H1 (cell line): ENCODE measurements around the gene GPER1. TPM values are rescaled to one million over a fixed set of nuclear protein-coding genes. Genes with fewer than 3 reads are reported as not detected.

Experiments used
- CTCF ChIA-PET: fragments of 300-600 bp; sonication (Branson Sonifier 250); formaldehyde crosslinking; loops from one replicate; lab custom pipeline; 2021; ENCODE audit not compliant: partially characterized antibody; lab: Charles Lee
- POLR2A ChIA-PET: fragments of 300-600 bp; sonication (Branson Sonifier 250); formaldehyde crosslinking; loops from one replicate; lab custom pipeline; 2021; ENCODE audit warnings: inconsistent platforms; ENCODE audit not compliant: partially characterized antibody; lab: Charles Lee
- DNase-seq, 2 experiments: peaks; one replicate each; pipeline versions ENCODE4 v3.0.0 to v3.0.0-alpha.2; 2010 to 2022; ENCODE audit warnings: low spot score in 2 of 2, low read depth in 1 of 2, mixed read lengths in 1 of 2
- FAIRE-seq: peaks from 2 replicates; lab custom pipeline; 2011; peaks lifted over from hg19 to GRCh38; lab: Jason Lieb, UNC
- H2AFZ ChIP-seq: 2 replicates; pipeline ENCODE4 v1.8.1; 2012; ENCODE audit warnings: low read length, inconsistent platforms
- H2AK5ac ChIP-seq: 2 replicates; pipeline ENCODE4 v1.6.1; 2013; ENCODE audit warnings: low read depth, low read length
- H2BK120ac ChIP-seq: replicated peaks from 2 replicates; pipeline ENCODE3; 2013; ENCODE audit warnings: low read depth, low read length, inconsistent platforms
- H2BK12ac ChIP-seq: 2 replicates; pipeline ENCODE4 v1.6.1; 2013; ENCODE audit warnings: low read depth, low read length
- H2BK15ac ChIP-seq: 2 replicates; pipeline ENCODE4 v1.6.1; 2013; ENCODE audit warnings: low read length
- H2BK20ac ChIP-seq: 2 replicates; pipeline ENCODE4 v1.6.1; 2013; ENCODE audit warnings: low read length
- H2BK5ac ChIP-seq: 2 replicates; pipeline ENCODE4 v1.6.1; 2013; ENCODE audit warnings: low read depth, low read length
- H3K14ac ChIP-seq: 2 replicates; pipeline ENCODE4 v1.6.1; 2013; ENCODE audit warnings: inconsistent platforms; ENCODE audit not compliant: insufficient read length
- H3K18ac ChIP-seq: 2 replicates; pipeline ENCODE4 v1.6.1; 2013; ENCODE audit warnings: low read length; ENCODE audit errors: extremely low read depth
- H3K23ac ChIP-seq: 2 replicates; pipeline ENCODE4 v1.6.1; 2013; ENCODE audit warnings: inconsistent platforms; ENCODE audit not compliant: insufficient read length
- H3K23me2 ChIP-seq: 2 replicates; pipeline ENCODE4 v1.6.1; 2013; ENCODE audit warnings: low read depth, low read length
- H3K27ac ChIP-seq: 2 replicates; pipeline ENCODE4 v1.6.1; 2011; ENCODE audit warnings: low read depth, low read length, inconsistent platforms
- H3K27me3 ChIP-seq, 4 experiments: replicated peaks in 1 of 4; 1 replicate in 1 of 4; 2 replicates in 3 of 4; pipeline versions ENCODE4 v1.6.1 to v1.8.1; 2011 to 2013; ENCODE audit warnings: low read length in 3 of 4, mild to moderate bottlenecking in 3 of 4, inconsistent platforms in 2 of 4, mixed read lengths in 2 of 4, moderate library complexity in 1 of 4; ENCODE audit not compliant: control insufficient read depth in 3 of 4, insufficient read depth in 3 of 4; ENCODE audit errors: extremely low read depth in 1 of 4
- H3K36me3 ChIP-seq, 4 experiments: 2 replicates each; pipeline versions ENCODE4 v1.6.1 to v1.8.1; 2011 to 2013; ENCODE audit warnings: mild to moderate bottlenecking in 4 of 4, low read length in 3 of 4, moderate library complexity in 2 of 4, control low read depth in 1 of 4, inconsistent platforms in 1 of 4; ENCODE audit not compliant: insufficient read depth in 4 of 4, control insufficient read depth in 2 of 4
- H3K4ac ChIP-seq: replicated peaks from 2 replicates; pipeline ENCODE3; 2013; ENCODE audit warnings: low read length, low read depth, mixed read lengths, inconsistent platforms; ENCODE audit not compliant: insufficient read length
- H3K4me1 ChIP-seq, 4 experiments: replicated peaks in 1 of 4; 1 replicate in 1 of 4; 2 replicates in 3 of 4; pipeline versions ENCODE4 v1.6.1 to v1.8.1; 2011 to 2013; ENCODE audit warnings: low read length in 3 of 4, inconsistent platforms in 2 of 4, mixed read lengths in 1 of 4; ENCODE audit not compliant: insufficient read depth in 4 of 4, control insufficient read depth in 3 of 4
- H3K4me2 ChIP-seq, 2 experiments: 2 replicates each; pipeline versions ENCODE4 v1.6.1 to v1.8.1; 2011 to 2013; ENCODE audit warnings: low read depth in 2 of 2, low read length in 2 of 2, control low read depth in 1 of 2, inconsistent platforms in 1 of 2, mild to moderate bottlenecking in 1 of 2; ENCODE audit not compliant: insufficient read depth in 1 of 2
- H3K4me3 ChIP-seq, 4 experiments: fragments of 200-600, 300-600 bp in 1 of 4; sonication (generic), shearing (Covaris generic), sonication (Bioruptor Twin) in 1 of 4; 2 replicates each; pipeline versions ENCODE4 v1.5.1 to v1.8.1; 2011 to 2016; ENCODE audit warnings: low read length in 4 of 4, low read depth in 3 of 4, control low read depth in 2 of 4, inconsistent platforms in 2 of 4, mild to moderate bottlenecking in 2 of 4, mixed read lengths in 1 of 4, moderate library complexity in 1 of 4; ENCODE audit not compliant: insufficient read depth in 2 of 4; ENCODE audit errors: extremely low read depth in 1 of 4
- H3K56ac ChIP-seq: replicated peaks from 2 replicates; pipeline ENCODE3; 2013; ENCODE audit warnings: low read depth, mild to moderate bottlenecking, mixed read lengths, low read length, inconsistent platforms; ENCODE audit not compliant: insufficient read length
- H3K79me1 ChIP-seq: 2 replicates; pipeline ENCODE4 v1.6.1; 2013; ENCODE audit warnings: low read depth, low read length, control low read depth
- H3K79me2 ChIP-seq, 2 experiments: 2 replicates each; pipeline versions ENCODE4 v1.6.1 to v1.8.1; 2012 to 2013; ENCODE audit warnings: low read length in 2 of 2, mild to moderate bottlenecking in 2 of 2, inconsistent platforms in 1 of 2; ENCODE audit not compliant: insufficient read depth in 2 of 2, control insufficient read depth in 1 of 2
- H3K9ac ChIP-seq, 4 experiments: replicated peaks in 1 of 4; 1 replicate in 1 of 4; 2 replicates in 3 of 4; pipeline versions ENCODE4 v1.6.1 to v1.8.1; 2011 to 2013; ENCODE audit warnings: low read depth in 3 of 4, low read length in 3 of 4, control low read depth in 2 of 4, mild to moderate bottlenecking in 2 of 4, moderate library complexity in 2 of 4, inconsistent platforms in 1 of 4; ENCODE audit errors: extremely low read depth in 1 of 4
- H3K9me3 ChIP-seq, 2 experiments: 2 replicates each; pipeline versions ENCODE4 v1.6.1 to v1.8.1; 2012 to 2013; ENCODE audit warnings: mild to moderate bottlenecking in 2 of 2, moderate library complexity in 2 of 2, control low read depth in 1 of 2, inconsistent platforms in 1 of 2, low read depth in 1 of 2, low read length in 1 of 2, mixed read lengths in 1 of 2; ENCODE audit not compliant: insufficient read depth in 2 of 2
- H4K20me1 ChIP-seq, 2 experiments: replicated peaks in 1 of 2; 2 replicates each; pipeline versions ENCODE3 to v1.8.1; 2011 to 2013; ENCODE audit warnings: inconsistent platforms in 2 of 2, low read length in 2 of 2, mild to moderate bottlenecking in 1 of 2; ENCODE audit not compliant: insufficient read depth in 2 of 2, control insufficient read depth in 1 of 2
- H4K5ac ChIP-seq: 2 replicates; pipeline ENCODE4 v1.6.1; 2013; ENCODE audit warnings: low read length, low read depth, mixed read lengths, inconsistent platforms; ENCODE audit not compliant: insufficient read length
- H4K8ac ChIP-seq: 2 replicates; pipeline ENCODE4 v1.8.0; 2013; ENCODE audit warnings: mild to moderate bottlenecking, moderate library complexity, low read length, inconsistent platforms; ENCODE audit not compliant: insufficient read depth; ENCODE audit errors: extremely low read depth
- H4K91ac ChIP-seq: replicated peaks from 2 replicates; pipeline ENCODE3; 2013; ENCODE audit warnings: low read length, mixed read lengths, inconsistent platforms; ENCODE audit not compliant: insufficient read length
- CHD1 ChIP-seq: IDR thresholded peaks from 2 replicates; pipeline ENCODE4 v1.6.1; 2012; ENCODE audit warnings: low read depth, low read length, improper control_type of control experiment
- CHD2 ChIP-seq: IDR thresholded peaks from 2 replicates; pipeline ENCODE4 v1.6.1; 2012; ENCODE audit warnings: low read length, improper control_type of control experiment
- E2F6 ChIP-seq: IDR thresholded peaks from 2 replicates; pipeline ENCODE4 v1.6.1; 2012; ENCODE audit warnings: inconsistent platforms
- EGR1 ChIP-seq: IDR thresholded peaks from 2 replicates; pipeline ENCODE4 v1.6.1; 2011; ENCODE audit warnings: low read depth, low read length, borderline replicate concordance
- NRF1 ChIP-seq: IDR thresholded peaks from 2 replicates; pipeline ENCODE4 v1.6.1; 2011; ENCODE audit warnings: mild to moderate bottlenecking, low read depth, low read length, improper control_type of control experiment
- RBBP5 ChIP-seq: IDR thresholded peaks from 2 replicates; pipeline ENCODE4 v1.7.1; 2012; ENCODE audit warnings: low read depth, mild to moderate bottlenecking, inconsistent platforms, low read length, moderate library complexity, borderline replicate concordance
- SP1 ChIP-seq: IDR thresholded peaks from 2 replicates; pipeline ENCODE4 v1.6.1; 2011; ENCODE audit warnings: low read depth, low read length
- TEAD4 ChIP-seq: IDR thresholded peaks from 2 replicates; pipeline ENCODE4 v1.6.1; 2012; ENCODE audit warnings: low read depth, low read length, inconsistent platforms, mixed read lengths
- YY1 ChIP-seq: IDR thresholded peaks from 2 replicates; pipeline ENCODE4 v1.6.1; 2011; ENCODE audit warnings: low read depth, mild to moderate bottlenecking, low read length
- WGBS, 2 experiments: shearing (Covaris generic) in 1 of 2; methylation state at CpG; one replicate each; pipeline versions ENCODE4 v1.1.6 to v1.1.7; 2013 to 2015; ENCODE audit warnings: low lambda C conversion rate in 2 of 2, mixed read lengths in 2 of 2, inconsistent platforms in 1 of 2, low coverage in 1 of 2, missing lambda C conversion rate in 1 of 2; ENCODE audit not compliant: insufficient replicate concordance in 2 of 2, insufficient coverage in 1 of 2, insufficient read length in 1 of 2; ENCODE audit errors: extremely low coverage in 1 of 2, missing lambda C conversion rate in 1 of 2; 5-methylcytosine and 5-hydroxymethylcytosine counted together
- polyA plus RNA-seq, 7 experiments: library from polyadenylated mRNA; depleted of rRNA in 3 of 7; stranded (reverse) in 5 of 7; unstranded in 2 of 7; fragments of >200 nt in 5 of 7; fragments of 200-250 nt in 2 of 7; gene quantifications; 1 replicate in 5 of 7; 2 replicates in 1 of 7; 4 replicates in 1 of 7; pipeline versions ENCODE4 v1.2.1 to v1.2.3, GENCODE V29; 2011 to 2013; ENCODE audit warnings: missing spikeins in 2 of 7, mixed read lengths in 2 of 7
- total RNA-seq: library from RNA; stranded (reverse); fragmentation: NEBNext Ultra II Directional; extraction: Animal tissue kit (Norgen Biotek cat#: 25700); gene quantifications from 2 replicates; pipeline ENCODE4 v1.2.1, GENCODE V29; 2021

The GPER1 gene
- total and polyA plus RNA-seq, 2 of the 8 experiments (the other 6 are each of a cell fraction or from before 2014, with no cell fraction given): 0.24 to 0.47 TPM

GRCh38 chr7:1108264-1108920 lies 20.5 kb downstream of the GPER1 start:
- POLR2A ChIA-PET: interaction anchor here (0.7 kb wide), 1 partner anchor 29 kb away, joined by 3 read pairs; no protein-coding TSS in a partner anchor
- no peak for DNase-seq

More at GRCh38 chr7:1108264-1108920, 20.5 kb downstream of the GPER1 start:
- Histone ChIP-seq H4K8ac (no peak overlapping the region), H2AFZ (no peak overlapping the region), H2BK20ac (no peak overlapping the region), H3K23ac (no peak overlapping the region), H2AK5ac (no peak overlapping the region), H3K56ac (no peak overlapping the region), H3K4me1 (no peaks in the 10 kb centered on the region), H3K27ac (no peak overlapping the region), H3K14ac (no peak overlapping the region), H3K4ac (no peak overlapping the region), H2BK120ac (no peak overlapping the region), H3K79me2 (peaks cover 0 to 16% of the 10 kb centered on the region in 2 experiments; a peak in 1 of 4 replicates), H4K20me1 (peaks cover 0 to 15% of the 10 kb centered on the region in 2 experiments), H3K23me2 (no peaks in the 10 kb centered on the region), H3K36me3 (no peaks in the 10 kb centered on the region), H3K9me3 (no peaks in the 10 kb centered on the region), H2BK15ac (no peak overlapping the region), H3K79me1 (peaks cover 19% of the 10 kb centered on the region), H2BK5ac (no peak overlapping the region), H2BK12ac (no peak overlapping the region), H3K18ac (no peak overlapping the region), H3K9ac (no peak overlapping the region), H3K4me3 (no peak overlapping the region), H3K4me2 (no peak overlapping the region), H3K27me3 (no peaks in the 10 kb centered on the region), H4K5ac (no peak overlapping the region), H4K91ac (no peak overlapping the region)
- 94% methylated on average over 15 of the region's 30 CpGs; no CpG with 5 or more reads in 1 of the 2 experiments for WGBS, 2 experiments
- FAIRE-seq: no peak
- TF ChIP-seq TEAD4 (no peak), RBBP5 (no peak), E2F6 (no peak), SP1 (no peak), NRF1 (no peak), CHD2 (no peak), CHD1 (no peak), YY1 (no peak), EGR1 (no peak)
- CTCF ChIA-PET: interaction anchor here (1.0 to 2.7 kb wide), 2 partner anchors 9 to 15 kb away, joined by 3 to 11 read pairs; no protein-coding TSS in a partner anchor
